Coronary artery (tissue), 2 donors: ENCODE measurements around the gene DOHH.

Source experiments
- DNase-seq: peaks from one replicate; pipeline ENCODE4 v3.0.0-alpha.2; 2017; ENCODE audit warnings: low spot score
- H3K27ac ChIP-seq, 2 donors: fragments of 200-600 bp; sonication (generic); one replicate each; pipeline ENCODE4 v1.5.1; 2016 to 2019
- H3K4me3 ChIP-seq: fragments of 200-600 bp; sonication (generic); 2 replicates; pipeline ENCODE4 v1.5.1; 2016; ENCODE audit warnings: mild to moderate bottlenecking, moderate library complexity
- TF ChIP-seq, protein P1 (sequence below): fragments of 200-600 bp; sonication (generic); IDR thresholded peaks from one replicate; pipeline ENCODE4 v1.5.1; 2019; ENCODE audit warnings: antibody characterized with exemption

Gene DOHH

DNA sequence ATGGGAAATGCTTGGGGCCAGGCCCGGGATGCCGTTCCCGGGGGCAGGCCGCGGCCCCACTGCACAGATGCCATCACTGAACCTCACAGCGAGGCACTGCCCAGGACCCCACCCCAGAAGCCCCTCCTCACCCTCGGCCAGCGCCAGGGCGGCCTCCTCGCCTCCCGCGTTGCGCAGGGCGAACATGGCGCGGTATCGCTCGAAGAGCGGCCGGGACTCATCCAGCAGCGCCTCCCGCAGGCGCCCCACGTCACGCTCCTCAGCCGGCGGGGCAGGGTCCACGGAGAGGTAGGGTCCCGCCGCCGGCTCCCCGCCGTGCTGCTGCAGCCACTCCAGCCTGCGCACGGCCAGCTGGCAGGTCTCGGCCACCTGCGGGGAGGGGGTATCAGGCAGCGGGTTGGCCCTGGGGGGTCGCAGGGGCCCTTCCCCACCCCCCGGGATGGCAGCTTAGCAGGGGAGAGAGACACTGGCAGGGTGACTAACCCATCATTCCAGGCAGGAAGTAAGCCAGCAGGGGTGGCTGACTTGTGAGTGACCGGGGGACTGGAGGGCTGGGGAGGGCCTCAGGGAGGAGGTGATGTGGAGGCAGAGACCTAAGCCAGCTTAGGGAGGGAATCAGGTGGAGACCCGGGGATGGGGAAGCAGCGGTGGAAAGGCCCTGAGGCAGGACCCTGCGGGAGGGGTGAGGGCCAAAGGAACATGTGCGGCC lies 8.2 kb downstream of the DOHH start:
- TF ChIP-seq, protein P1, sequence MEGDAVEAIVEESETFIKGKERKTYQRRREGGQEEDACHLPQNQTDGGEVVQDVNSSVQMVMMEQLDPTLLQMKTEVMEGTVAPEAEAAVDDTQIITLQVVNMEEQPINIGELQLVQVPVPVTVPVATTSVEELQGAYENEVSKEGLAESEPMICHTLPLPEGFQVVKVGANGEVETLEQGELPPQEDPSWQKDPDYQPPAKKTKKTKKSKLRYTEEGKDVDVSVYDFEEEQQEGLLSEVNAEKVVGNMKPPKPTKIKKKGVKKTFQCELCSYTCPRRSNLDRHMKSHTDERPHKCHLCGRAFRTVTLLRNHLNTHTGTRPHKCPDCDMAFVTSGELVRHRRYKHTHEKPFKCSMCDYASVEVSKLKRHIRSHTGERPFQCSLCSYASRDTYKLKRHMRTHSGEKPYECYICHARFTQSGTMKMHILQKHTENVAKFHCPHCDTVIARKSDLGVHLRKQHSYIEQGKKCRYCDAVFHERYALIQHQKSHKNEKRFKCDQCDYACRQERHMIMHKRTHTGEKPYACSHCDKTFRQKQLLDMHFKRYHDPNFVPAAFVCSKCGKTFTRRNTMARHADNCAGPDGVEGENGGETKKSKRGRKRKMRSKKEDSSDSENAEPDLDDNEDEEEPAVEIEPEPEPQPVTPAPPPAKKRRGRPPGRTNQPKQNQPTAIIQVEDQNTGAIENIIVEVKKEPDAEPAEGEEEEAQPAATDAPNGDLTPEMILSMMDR = no peak

DNA sequence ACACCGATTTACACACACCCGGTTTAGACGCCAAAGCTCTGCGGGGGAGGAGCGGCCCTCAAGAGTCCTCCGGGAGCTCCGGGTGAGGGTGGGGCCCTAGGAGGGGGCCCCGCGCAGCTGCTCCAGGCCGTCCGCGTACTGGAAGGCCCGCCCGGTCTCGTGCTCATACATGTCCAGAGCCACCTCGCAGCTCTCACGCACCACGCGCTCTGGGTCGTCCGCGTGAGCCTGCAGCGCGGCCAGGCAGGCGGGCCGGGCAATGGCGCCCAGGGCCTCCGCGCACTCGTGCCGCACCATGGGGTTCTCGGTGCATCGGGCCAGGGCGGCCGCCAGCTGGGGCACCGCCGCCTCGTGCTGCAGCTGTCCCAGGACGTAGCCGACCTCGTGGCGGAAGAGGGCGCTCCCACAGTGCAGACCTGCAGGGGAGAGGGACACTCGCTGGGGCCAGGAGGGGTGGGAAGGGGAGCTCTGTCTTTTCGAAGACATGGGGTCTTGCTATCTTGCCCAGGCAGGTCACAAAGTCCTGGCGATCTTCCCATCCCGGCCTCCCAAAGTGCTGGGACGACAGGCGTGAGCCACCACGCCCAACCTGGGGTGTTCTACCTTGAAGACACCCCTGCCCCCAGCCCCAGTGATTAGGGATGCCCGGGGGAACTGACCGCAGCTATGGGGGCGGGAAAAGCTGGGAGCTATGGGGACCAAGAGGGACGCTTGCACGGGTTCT lies 8.9 kb downstream of the DOHH start:
- DNase-seq = no peak
- Histone ChIP-seq H3K27ac (no peak overlapping the region), H3K4me3 (no peak overlapping the region)
- TF ChIP-seq, protein P1 = no peak

More for the DNA sequence above, 8.2 kb downstream of the DOHH start:
- DNase-seq = no peak
- Histone ChIP-seq H3K4me3 (no peak overlapping the region), H3K27ac (no peak overlapping the region)

DNA sequence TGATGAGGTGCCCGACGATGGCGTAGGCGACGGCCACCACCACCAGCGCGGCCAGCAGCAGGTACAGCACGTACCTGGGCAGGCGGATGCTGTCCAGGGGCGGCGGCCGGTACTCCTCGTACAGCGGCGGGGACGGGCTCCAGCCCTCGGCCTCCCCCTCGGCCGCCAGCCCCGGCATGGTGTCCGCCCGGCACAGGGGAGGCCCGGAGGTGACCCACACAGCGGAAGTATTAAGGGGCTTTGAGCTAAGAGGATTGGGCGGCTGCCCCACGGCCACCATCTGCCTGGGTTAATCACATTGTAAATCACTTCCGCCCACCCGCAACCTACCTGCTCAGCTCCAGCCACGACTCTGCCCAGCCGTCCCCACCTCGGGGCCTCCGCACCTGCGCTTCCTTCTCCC lies 17.2 kb downstream of the DOHH start, which contains the start of gene SMIM44:
Gene SMIM44, minus strand, starts transcription at position 216 of the 403 bp plus-strand sequence. Its CDS starts 38 bp downstream, at position 178.
- DNase-seq = no peak
- no peak within 1 kb of the TSS for H3K27ac ChIP-seq
- TF ChIP-seq, protein P1 = no peak
- H3K4me3 ChIP-seq = no peak within 1 kb of the TSS

- Histone ChIP-seq H3K4me3 (no peak overlapping the region), H3K27ac (no peak overlapping the region)
- TF ChIP-seq, protein P1 = no peak
- no peak for DNase-seq
Measured at GRCh38 chr19:3482507-3483225, 17.8 kb downstream of the DOHH start.

GRCh38 chr19:3481241-3482090 lies 19.0 kb downstream of the DOHH start:
- Histone ChIP-seq H3K4me3 (no peak overlapping the region), H3K27ac (no peak overlapping the region)
- no peak for DNase-seq
- TF ChIP-seq, protein P1 = no peak

DNA sequence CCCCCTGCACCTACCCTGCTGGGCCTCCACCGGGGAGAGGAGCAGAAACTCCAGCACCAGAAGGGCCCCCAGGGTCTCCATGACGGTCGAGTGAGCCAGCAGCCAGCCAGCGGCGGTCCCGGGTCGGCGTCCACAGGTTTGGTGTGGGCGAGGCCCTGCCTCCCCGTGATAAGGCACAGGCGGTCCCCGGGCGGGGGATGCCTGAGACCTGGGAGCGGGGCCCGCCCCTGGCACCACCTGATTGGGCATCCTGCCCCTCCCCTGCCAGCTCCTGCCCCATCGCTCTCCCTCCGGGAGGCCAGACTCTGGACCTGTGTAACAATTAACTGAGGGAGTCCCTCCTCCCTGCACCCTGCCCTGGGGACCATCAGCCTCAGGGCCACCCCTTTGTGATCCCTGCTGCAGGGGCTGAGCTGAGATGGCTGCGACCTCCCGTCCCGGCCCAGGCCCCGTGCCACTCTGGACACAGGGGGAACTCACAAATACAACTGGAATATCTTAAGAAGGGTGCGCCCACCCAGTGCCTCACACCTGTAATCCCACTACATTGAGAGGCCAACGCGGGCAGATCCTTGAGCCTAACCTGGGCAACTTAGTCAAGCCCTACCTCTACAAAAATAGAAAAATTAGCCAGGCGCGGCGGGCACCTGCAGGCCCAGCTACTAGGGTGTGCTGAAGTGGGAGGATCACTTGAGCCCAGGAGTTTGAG lies 19.9 kb downstream of the DOHH start, which contains the start of gene SMIM24:
Gene SMIM24, minus strand, starts transcription at position 143 of the 709 bp plus-strand sequence. Its CDS starts 62 bp downstream, at position 81.
- Histone ChIP-seq H3K27ac (no peak within 1 kb of the TSS), H3K4me3 (no peak within 1 kb of the TSS)
- TF ChIP-seq, protein P1 = no peak
- no peak for DNase-seq
